Muscle of leg (tissue), 11 donors: ENCODE data around the gene CTSH. TPM values are rescaled to one million over a fixed set of nuclear protein-coding genes. Genes with fewer than 3 reads are reported as not detected.

Source experiments
- DNase-seq: peaks from one replicate; pipeline ENCODE4 v3.0.0; 2013
- H3K27ac ChIP-seq: one replicate; pipeline ENCODE4 v1.5.1; 2013; ENCODE audit warnings: mild to moderate bottlenecking, low read length, control low read depth
- H3K27me3 ChIP-seq: one replicate; pipeline ENCODE4 v1.6.1; 2013; ENCODE audit warnings: low read length; ENCODE audit not compliant: control insufficient read depth, insufficient read depth
- H3K36me3 ChIP-seq: one replicate; pipeline ENCODE4 v1.6.1; 2013; ENCODE audit warnings: low read length; ENCODE audit not compliant: control insufficient read depth, insufficient read depth
- H3K4me1 ChIP-seq: one replicate; pipeline ENCODE4 v1.6.1; 2013; ENCODE audit warnings: low read length; ENCODE audit not compliant: control insufficient read depth, insufficient read depth
- H3K4me3 ChIP-seq: one replicate; pipeline ENCODE4 v1.5.1; 2013; ENCODE audit warnings: low read length, control low read depth
- H3K9me3 ChIP-seq: replicated peaks from 2 replicates; pipeline ENCODE4 v1.6.1; 2013; ENCODE audit warnings: low read depth, low read length; ENCODE audit not compliant: control insufficient read depth
- WGBS: methylation state at CpG from one replicate; pipeline ENCODE4 v1.1.5; 2013; ENCODE audit warnings: missing lambda C conversion rate; ENCODE audit not compliant: insufficient coverage; 5-methylcytosine and 5-hydroxymethylcytosine counted together
- polyA plus RNA-seq, 8 donors: library from polyadenylated mRNA; unstranded; fragments of 120-200 nt; gene quantifications; one replicate each; pipeline versions ENCODE4 v1.2.1 to v1.2.3, GENCODE V29; 2013; ENCODE audit warnings: inconsistent platforms in 1 of 8, low replicate concordance in 1 of 8; ENCODE audit not compliant: insufficient read length in 8 of 8, insufficient read depth in 1 of 8
- total RNA-seq: library from RNA; stranded (reverse); fragments of 120-200 nt; gene quantifications from one replicate; pipeline ENCODE4 v1.2.4, GENCODE V29; 2013

The CTSH gene
- total and polyA plus RNA-seq, 9 donors = 15.5 to 47.9 (median 25.3) TPM

GRCh38 chr15:78923015-78923414 is 21.8 kb downstream of the CTSH start:
- 31% methylated on average over 3 of the region's 7 CpGs for WGBS
- no peak for DNase-seq
- no peaks in the 10 kb centered on the region for H3K27me3 ChIP-seq
- peaks cover 13% of the 10 kb centered on the region for H3K4me1 ChIP-seq
- peak overlapping the region; percentile 44 for H3K27ac ChIP-seq
- H3K36me3 ChIP-seq = peaks cover 65% of the 10 kb centered on the region
- no peak overlapping the region for H3K4me3 ChIP-seq
- H3K9me3 ChIP-seq = no peaks in the 10 kb centered on the region

DNA sequence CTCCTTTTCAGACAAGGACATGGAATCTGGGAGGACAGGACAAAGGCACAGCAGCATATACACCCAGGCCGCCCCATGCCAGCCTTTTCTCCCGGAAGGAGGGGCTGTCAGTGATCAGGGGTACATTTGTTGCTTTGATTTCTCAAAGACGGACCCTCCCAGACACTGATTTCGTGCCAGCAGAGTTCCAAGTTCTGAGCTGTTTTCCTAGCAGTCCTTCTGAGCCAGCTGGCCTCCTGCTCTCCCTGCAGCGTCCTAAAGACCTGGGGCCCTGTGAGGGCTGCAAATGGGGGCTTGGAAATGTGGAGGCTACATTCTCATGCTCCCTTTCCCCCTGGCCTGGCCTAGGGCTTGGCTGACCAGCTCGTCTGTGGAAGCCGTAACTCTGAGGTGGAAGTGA is 22.3 kb downstream of the CTSH start:
- Histone ChIP-seq H3K9me3 (no peaks in the 10 kb centered on the region), H3K27ac (peak overlapping the region; percentile 44), H3K27me3 (no peaks in the 10 kb centered on the region), H3K4me1 (peaks cover 13% of the 10 kb centered on the region), H3K36me3 (peaks cover 66% of the 10 kb centered on the region), H3K4me3 (no peak overlapping the region)
- 27% methylated on average over 4 of the region's 7 CpGs for WGBS
- DNase-seq = peak; percentile 86

DNA sequence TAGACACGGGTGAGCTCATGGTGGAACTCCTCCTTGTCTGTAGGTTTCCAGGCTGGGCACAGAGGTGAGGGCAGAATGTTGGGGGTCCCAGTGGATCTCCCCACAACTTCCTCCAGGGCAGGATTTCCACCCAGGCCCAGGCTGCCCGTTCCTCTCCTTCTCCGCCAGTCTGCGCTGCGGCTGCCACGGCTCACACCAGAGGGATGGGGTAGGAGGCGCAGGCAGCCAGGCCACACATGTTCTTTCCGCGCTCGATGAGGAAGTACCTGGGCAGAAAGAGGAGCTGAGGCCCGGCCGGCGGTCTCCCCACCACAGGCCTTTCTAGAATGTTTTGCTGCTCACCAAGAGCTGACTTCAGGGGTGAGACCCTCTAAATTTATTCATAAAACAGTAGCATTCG is 22.9 kb downstream of the CTSH start:
- Histone ChIP-seq H3K4me1 (peaks cover 13% of the 10 kb centered on the region), H3K27me3 (no peaks in the 10 kb centered on the region), H3K36me3 (peaks cover 60% of the 10 kb centered on the region), H3K4me3 (no peak overlapping the region), H3K9me3 (no peaks in the 10 kb centered on the region), H3K27ac (peak overlapping the region; percentile 36)
- 77% methylated on average over 8 of the region's 14 CpGs for WGBS
- no peak for DNase-seq

DNA sequence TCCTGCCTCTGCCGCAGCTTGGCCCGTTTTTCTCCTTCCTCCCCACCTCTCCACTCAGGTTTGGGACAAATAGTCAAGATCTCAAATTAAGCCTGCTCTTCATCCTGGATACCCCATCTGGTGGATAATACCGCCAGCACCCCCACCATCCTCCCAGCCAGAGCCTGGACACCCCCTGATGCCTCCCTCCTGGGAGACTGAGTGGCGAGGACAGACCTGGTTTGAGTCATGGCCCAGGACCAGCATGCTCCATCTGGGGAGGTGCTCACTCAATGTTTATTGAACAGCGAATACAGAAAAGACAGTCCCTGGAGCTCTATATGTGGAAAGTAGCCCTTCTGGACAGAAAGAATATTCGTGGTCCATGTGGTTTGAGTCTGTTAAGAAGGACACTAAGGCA is 23.3 kb downstream of the CTSH start:
- DNase-seq = no peak
- H3K9me3 ChIP-seq = no peaks in the 10 kb centered on the region
- no peaks in the 10 kb centered on the region for H3K27me3 ChIP-seq
- H3K4me1 ChIP-seq = peaks cover 13% of the 10 kb centered on the region
- H3K27ac ChIP-seq = no peak overlapping the region
- WGBS = 53% methylated on average over 5 of the region's 6 CpGs
- peaks cover 56% of the 10 kb centered on the region for H3K36me3 ChIP-seq
- H3K4me3 ChIP-seq = no peak overlapping the region

DNA sequence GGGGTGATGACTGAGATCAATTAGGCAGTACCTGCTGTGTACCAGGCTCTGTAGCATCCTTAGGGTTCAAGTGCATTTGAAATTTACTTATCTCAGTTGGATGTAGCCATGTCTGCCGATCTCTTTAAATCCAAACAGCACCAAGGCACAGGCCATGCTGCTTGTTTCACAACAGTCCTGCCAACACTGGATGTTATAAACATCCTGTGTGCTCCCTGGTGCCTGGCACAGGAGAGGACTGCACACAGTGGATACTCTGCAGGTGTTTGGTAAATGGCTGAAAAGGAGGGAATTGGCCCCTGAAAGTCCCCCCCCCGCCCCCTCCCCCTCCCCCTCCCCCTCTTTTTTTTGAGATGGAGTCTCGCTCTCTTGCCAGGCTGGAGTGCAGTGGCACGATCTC is 27.0 kb downstream of the CTSH start:
- 89% methylated on average over 1 of the region's 4 CpGs for WGBS
- Histone ChIP-seq H3K4me3 (no peak overlapping the region), H3K36me3 (peaks cover 68% of the 10 kb centered on the region), H3K27me3 (no peaks in the 10 kb centered on the region), H3K4me1 (peaks cover 18% of the 10 kb centered on the region), H3K9me3 (no peaks in the 10 kb centered on the region), H3K27ac (no peak overlapping the region)
- DNase-seq = no peak

- Histone ChIP-seq H3K4me3 (no peak overlapping the region), H3K27ac (no peak overlapping the region), H3K4me1 (peaks cover 9% of the 10 kb centered on the region), H3K27me3 (no peaks in the 10 kb centered on the region), H3K9me3 (no peaks in the 10 kb centered on the region), H3K36me3 (peaks cover 59% of the 10 kb centered on the region)
- peak; percentile 71 for DNase-seq
- WGBS = no CpG with 5 or more reads among the region's 4 CpGs
These were observed 28.8 kb downstream of the CTSH start for GRCh38 chr15:78916088-78916487.

DNA sequence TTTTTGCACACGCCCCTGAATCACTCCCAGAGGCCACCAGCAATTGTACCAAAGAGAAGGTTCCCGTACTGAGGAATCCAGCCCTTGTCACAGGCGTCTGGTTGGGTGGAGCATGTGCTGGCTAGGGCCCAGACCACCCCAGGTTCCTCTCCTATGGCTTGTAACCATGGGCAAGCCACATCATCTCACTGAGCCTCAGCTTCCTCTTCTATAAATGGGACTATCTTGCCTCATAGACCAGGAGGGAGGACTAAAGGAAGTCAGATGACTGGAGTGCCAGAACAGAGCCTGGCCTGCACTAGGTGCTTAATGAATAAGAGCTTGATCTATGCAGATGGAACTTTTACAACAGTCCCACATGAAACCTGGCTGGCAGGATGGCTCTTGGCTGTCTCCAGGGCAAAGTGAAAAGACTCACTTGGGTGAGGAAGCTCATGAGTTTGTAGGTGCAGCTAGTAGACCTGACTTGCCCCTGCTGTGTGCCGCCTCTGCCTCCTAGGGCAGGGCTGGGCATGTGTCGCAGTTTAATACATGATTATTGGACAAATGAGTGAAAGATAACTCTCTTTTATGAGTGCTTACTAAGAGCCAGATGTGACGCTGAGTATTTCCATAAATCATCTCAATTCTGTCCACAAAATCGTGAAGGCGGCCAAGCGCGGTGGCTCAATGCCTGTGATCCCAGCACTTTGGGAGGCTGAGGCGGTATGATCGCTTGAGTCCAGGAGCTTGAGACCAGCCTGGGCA is 29.3 kb downstream of the CTSH start:
- WGBS = 60% methylated on average over 5 of the region's 12 CpGs
- DNase-seq = peak; percentile 62
- peaks cover 9% of the 10 kb centered on the region for H3K4me1 ChIP-seq
- no peaks in the 10 kb centered on the region for H3K27me3 ChIP-seq
- no peaks in the 10 kb centered on the region for H3K9me3 ChIP-seq
- H3K4me3 ChIP-seq = no peak overlapping the region
- peak overlapping the region; percentile 3 for H3K27ac ChIP-seq
- H3K36me3 ChIP-seq = peaks cover 63% of the 10 kb centered on the region

- no peak overlapping the region for H3K4me3 ChIP-seq
- peaks cover 71% of the 10 kb centered on the region for H3K36me3 ChIP-seq
- no peak for DNase-seq
- no peaks in the 10 kb centered on the region for H3K9me3 ChIP-seq
- WGBS = no CpG with 5 or more reads among the region's 13 CpGs
- peak overlapping the region; percentile 13 for H3K27ac ChIP-seq
- no peaks in the 10 kb centered on the region for H3K27me3 ChIP-seq
- H3K4me1 ChIP-seq = peaks cover 9% of the 10 kb centered on the region
These were observed 30.6 kb downstream of the CTSH start for GRCh38 chr15:78914027-78914764.

DNA sequence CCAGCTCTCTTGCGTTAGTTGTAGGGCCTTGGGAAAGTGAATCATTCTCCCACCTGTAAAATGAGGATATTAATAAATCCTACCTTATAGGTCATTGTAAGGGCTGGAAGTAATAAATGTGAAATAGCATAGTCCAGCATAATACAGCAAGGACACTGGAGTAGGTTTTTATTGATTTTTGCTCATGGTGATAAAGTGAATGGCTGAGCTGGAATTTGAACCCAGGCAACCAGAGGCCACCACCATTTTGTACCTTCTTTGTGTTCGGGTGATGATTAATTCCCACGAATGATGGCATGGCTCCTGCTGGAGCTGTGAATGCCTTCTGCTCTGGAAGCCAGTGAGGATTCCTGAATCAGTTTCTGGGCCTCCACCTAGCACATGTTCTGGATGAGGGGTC is 31.8 kb downstream of the CTSH start:
- no peak overlapping the region for H3K4me3 ChIP-seq
- no peak overlapping the region for H3K27ac ChIP-seq
- WGBS = 88% methylated on average over 2 of the region's 3 CpGs
- no peaks in the 10 kb centered on the region for H3K9me3 ChIP-seq
- no peaks in the 10 kb centered on the region for H3K27me3 ChIP-seq
- H3K4me1 ChIP-seq = peaks cover 9% of the 10 kb centered on the region
- DNase-seq = no peak
- peaks cover 68% of the 10 kb centered on the region for H3K36me3 ChIP-seq

GRCh38 chr15:78912316-78912715 is 32.5 kb downstream of the CTSH start:
- H3K4me3 ChIP-seq = no peak overlapping the region
- H3K36me3 ChIP-seq = peaks cover 66% of the 10 kb centered on the region

More at GRCh38 chr15:78912316-78912715, 32.5 kb downstream of the CTSH start:
- no peak for DNase-seq
- H3K4me1 ChIP-seq = peaks cover 9% of the 10 kb centered on the region
- WGBS = 100% methylated on average over 1 of the region's 2 CpGs
- H3K27ac ChIP-seq = no peak overlapping the region
- H3K9me3 ChIP-seq = no peaks in the 10 kb centered on the region
- H3K27me3 ChIP-seq = no peaks in the 10 kb centered on the region
